Stimulated activated CD8-positive, alpha-beta memory T cell treated with anti-CD3 and anti-CD28 coated beads, Interleukin-15, amount 100 ng/mL, for 1 hour (primary cell): ENCODE data around the gene ZNF329.
A peak's percentile ranks its signal among the peaks of the same experiment; 100 is the strongest.
"Not testable (repeated sequence)": the region's sequence is repeated elsewhere in the genome, so short reads cannot be mapped to it uniquely, and the experiment has no call there.

Source experiments
- DNase-seq: peaks from one replicate; pipeline ENCODE4 v3.0.0-alpha.2; 2020; ENCODE audit warnings: low read depth

The ZNF329 gene

DNA sequence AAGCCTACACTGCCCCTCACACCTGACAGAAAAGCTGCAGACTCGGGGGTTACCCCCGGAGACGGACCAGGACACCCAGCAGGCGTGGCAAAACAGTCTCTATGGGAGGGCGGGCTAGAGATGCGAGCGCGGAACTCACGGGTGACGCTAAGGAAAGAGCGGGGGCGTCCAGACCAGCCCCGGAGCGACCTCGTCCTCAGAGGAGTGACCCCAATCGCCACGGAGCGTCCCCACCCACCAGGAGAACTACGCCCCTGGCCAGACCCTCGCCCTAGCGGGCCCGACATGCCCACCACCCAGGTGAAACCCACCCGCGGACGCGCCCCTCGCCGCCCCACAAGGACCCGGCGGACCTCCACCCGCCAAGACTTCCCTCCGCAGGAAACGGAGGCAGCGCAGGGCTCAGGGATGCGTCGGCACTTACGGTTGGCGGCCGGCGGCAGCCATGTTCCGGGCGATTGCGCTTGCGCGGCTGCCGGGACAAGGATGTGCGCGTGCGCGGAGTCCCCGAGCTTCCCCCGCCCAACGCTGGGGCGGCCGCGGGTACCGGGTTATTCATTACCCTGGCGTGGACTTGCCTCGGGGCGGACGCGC is at the start of gene ZNF329:
ZNF329 (minus strand) TSS at position 462 of the 594 bp plus-strand sequence. CDS start 21,286 bp downstream, outside the sequence.
- peak; percentile 92 for DNase-seq

GRCh38 chr19:58196901-58197616 is 46.5 kb upstream of the ZNF329 start:
- no peak for DNase-seq

DNA sequence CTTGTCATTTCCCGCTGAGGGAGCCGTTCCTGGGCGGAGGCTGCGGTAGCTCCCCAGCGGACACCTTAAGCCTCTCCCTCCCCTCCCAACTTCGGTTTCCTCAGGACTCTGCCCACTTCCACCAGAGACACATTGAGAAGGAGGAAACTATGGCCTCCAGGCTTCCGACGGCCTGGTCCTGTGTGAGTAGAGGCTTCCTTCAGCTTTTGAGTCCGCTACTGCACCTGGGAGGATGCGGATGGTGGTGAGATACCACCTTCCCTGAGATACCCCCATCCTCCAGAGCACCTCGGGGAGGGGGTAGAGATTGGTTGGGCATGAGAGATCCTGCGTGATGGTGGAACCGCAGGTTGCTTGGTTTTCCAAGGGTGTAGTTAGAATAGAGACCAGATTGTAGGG is 33.2 kb upstream of the ZNF329 start:
- DNase-seq, result no peak

DNA sequence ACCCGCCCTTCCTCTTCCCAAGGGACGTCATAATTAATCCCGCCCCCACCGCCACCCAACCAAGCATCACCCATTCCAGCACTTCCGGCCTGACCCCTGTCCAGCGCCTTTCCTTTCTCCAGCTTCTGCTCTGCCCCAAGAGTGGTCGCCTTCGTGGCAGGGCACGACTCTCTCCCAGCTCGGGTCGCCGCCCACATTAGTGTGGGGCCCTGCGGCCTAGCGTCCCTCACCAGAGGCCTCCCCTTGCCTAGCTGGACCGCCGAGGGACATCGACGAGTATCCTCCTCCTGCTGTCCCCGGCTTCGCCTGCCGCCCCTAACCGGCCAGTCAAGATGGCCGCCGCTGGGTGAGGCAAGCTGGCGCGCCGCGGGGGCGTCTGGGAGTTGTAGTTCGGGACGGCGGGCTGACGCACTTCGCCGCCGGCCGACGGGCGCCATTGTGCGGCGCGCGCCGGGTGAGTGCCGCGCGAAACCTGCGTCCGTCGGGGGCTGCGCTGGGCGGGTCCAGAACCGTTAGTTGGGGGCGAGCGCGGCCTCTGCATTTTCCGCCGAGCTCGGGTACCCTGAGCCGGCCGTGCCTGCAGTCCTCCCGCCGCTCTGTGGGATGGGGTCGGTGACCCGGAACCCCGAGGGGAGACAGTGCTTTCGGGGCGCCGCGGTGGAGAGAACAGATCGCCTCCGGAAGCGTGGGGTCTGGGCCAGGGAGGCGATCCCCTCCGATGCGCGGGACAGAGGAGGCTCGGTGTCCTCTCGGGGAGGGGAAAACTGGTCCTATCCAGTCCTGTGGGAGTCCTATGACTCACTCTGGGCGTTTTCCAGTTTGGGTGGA is 32.6 kb upstream of the ZNF329 start, which contains the start of gene ZNF274:
ZNF274 (plus strand) TSS at position 73 of the 828 bp plus-strand sequence. CDS start 905 bp downstream, outside the sequence.
- peak; percentile 86 for DNase-seq

DNA sequence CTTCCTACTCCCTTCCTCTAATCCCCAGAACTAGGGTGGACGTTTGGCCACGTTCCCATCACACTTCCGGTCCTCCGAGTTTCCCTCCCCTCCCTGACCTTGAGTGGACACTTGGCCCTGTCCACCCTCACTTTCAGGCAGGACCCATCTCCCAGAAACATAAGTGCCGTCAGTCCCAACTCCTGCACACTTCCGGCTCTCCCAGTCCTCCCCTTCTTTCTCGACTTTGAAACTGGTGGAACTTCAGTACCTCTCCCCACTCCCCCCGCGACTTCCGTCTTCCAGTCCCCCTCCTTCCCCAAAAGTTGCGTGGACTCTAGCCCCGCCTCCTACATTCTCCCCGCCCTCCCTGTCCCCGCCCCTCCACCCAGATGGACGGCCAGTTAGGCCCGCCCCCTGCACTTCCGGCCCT is 32.0 kb upstream of the ZNF329 start:
- peak; percentile 68 for DNase-seq

- DNase-seq, result peak; percentile 31
Measured at GRCh38 chr19:58181902-58182576, 31.4 kb upstream of the ZNF329 start.

- DNase-seq, result no peak
Measured at GRCh38 chr19:58170860-58171259, 20.3 kb upstream of the ZNF329 start.

DNA sequence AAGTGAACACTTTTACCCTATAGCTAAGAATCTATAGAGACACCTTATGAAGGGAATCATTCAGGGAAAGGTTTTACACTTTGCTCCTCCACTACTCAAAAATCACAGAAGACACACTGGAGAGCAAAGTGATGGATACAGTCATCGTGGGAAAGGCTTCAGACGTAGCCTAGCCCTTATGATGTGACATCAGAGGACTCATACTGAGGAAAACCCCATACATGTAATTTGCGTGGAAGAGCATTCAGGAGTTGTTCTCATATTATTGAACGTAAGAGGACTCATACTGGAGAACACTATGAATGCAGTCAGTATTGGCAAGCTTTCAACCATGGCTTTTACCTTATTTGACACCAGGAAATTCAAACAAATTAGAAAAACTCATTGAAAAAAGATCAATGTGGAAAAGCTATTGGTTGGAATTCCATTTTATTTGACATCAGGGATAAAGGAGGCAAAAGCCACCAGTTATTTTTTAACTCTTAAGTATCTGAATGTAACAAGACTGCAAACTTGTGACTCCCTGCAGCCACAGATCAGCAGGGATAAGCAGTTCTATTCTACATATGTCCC is 16.2 kb upstream of the ZNF329 start:
- DNase-seq, result no peak

DNA sequence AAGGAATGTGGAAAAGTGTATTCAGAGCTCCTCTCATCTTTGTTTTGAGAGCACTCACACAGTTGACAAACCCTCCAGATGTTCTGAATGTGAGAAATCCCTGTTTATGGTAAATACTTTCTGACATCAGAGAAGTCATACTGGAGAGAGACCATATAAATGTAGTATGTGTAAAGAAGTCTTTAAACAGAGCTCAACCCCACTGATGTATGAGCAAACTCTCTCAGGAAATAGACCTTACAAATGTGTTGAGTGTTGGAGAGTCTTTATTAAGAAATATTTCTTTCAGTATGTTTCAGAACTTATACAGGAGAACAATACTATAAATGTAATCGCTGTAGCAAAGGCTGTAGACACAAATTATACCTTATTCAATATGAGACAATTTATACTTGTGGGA is 15.7 kb upstream of the ZNF329 start:
- DNase-seq, result no peak

DNA sequence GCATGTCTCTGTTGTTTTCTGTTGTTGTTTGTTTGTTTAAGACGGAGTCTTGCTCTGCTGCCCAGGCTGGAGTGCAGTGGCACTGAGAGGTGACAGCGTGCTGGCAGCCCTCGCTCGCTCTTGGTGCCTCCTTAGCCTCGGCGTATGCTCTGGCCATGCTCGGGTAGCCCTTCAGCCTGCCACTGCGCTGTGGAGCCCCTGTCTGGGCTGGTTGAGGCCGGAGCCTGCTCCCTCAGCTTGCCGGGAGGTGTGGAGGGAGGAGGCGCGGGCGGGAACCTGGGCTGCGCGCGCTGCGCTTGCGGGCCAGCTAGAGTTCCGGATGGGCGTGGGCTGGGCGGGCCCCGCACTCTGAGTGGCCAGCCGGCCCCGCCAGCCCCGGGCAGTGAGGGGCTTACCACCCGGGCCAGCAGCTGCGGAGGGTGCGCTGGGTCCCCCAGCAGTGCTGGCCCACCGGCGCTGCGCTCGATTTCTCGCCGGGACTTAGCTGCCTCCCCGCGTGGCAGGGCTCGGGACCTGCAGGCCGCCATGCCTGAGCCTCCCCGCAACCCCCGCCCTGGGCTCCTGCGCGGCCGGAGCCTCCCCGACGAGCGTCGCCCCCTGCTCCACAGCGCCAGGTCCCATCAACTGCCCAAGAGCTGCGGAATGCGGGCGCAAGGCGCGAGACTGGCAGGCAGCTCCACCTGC is 6.6 kb upstream of the ZNF329 start:
- DNase-seq, result no peak

GRCh38 chr19:58154679-58155648 is 4.4 kb upstream of the ZNF329 start:
- DNase-seq, result peak; percentile 97

DNA sequence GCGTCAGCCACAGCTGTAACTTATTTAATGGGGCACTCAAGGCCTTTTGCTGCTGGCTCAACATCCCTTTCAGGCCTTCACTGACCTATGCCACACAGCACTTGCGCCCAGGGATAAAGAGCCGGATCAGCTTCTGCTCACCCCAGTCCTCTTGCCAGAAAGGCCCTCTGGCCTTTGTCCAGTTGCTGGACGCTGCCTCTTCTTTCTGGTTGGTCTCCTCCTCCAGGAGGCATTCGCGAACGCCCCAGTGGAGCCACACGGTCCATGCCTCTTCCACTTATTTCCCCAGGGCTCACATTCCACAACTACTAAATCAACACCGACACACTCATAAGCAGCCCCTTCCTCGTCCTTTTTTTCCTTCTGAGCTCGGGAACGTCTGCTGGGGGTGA is 3.7 kb upstream of the ZNF329 start:
- DNase-seq, result no peak

GRCh38 chr19:58153386-58153785 is 2.8 kb upstream of the ZNF329 start:
- no peak for DNase-seq

- not testable (repeated sequence) for DNase-seq
Measured at GRCh38 chr19:58147475-58147874, 3.1 kb downstream of the ZNF329 start.

GRCh38 chr19:58145849-58146248 is 4.7 kb downstream of the ZNF329 start:
- DNase-seq, result no peak

DNA sequence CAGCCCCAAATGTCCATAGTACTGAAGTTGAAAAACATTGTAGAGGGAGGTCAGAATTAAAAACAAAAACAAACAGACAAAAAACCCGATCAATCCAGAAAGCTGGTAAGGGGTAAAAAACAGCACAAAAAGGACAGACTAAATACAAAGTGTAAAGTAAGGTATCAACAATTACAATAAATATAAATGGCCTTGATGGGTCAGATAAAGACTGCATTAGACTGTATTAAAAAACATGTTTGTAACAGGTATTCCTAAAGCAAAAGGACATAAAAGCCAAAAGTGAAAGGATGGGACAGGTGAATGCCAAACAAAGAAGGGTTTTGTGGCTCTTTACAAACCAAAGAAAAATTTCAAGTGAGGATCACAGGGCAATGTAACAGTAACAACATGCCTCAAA is 16.3 kb downstream of the ZNF329 start:
- DNase-seq, result no peak

- DNase-seq, result no peak
Measured at GRCh38 chr19:58129284-58129683, 21.3 kb downstream of the ZNF329 start.

GRCh38 chr19:58128041-58128685 is 22.4 kb downstream of the ZNF329 start:
- no peak for DNase-seq

DNA sequence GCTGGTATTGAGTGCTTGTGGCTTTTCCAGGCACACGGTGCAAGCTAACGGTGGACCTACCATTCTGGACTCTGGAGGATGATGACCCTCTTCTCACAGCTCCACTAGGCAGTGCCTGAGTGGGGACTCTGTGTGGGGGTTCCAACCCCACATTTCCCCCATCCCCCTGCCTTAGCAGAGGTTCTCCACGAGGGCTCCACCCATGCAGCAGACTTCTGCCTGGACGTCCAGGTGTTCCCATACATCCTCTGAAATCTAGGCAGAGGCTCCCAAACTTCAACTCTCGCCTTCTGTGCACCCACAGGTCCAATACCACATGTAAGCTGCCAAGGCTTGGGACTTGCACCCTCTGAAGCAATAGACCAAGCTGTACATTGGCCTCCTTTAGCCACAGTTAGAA is 27.2 kb downstream of the ZNF329 start:
- no peak for DNase-seq
